Muscle layer of duodenum (tissue), 2 donors: ENCODE measurements around the gene NUDT15.

Experiments
- H3K27ac ChIP-seq: one replicate; pipeline ENCODE4 v1.7.0; 2013; ENCODE audit warnings: mild to moderate bottlenecking, low read length
- H3K27me3 ChIP-seq: one replicate; pipeline ENCODE4 v1.7.0; 2013; ENCODE audit warnings: low read depth, mild to moderate bottlenecking, control low read depth, low read length
- H3K36me3 ChIP-seq, 2 donors: one replicate each; pipeline ENCODE4 v1.7.0; 2013; ENCODE audit warnings: low read length in 2 of 2, control low read depth in 1 of 2, mild to moderate bottlenecking in 1 of 2; ENCODE audit not compliant: insufficient read depth in 2 of 2, control insufficient read depth in 1 of 2
- H3K4me1 ChIP-seq, 2 donors: one replicate each; pipeline ENCODE4 v1.7.0; 2013; ENCODE audit warnings: low read length in 2 of 2, mild to moderate bottlenecking in 2 of 2, control low read depth in 1 of 2, moderate library complexity in 1 of 2; ENCODE audit not compliant: insufficient read depth in 2 of 2, control insufficient read depth in 1 of 2
- H3K4me3 ChIP-seq, 2 donors: one replicate each; pipeline ENCODE4 v1.7.0; 2013; ENCODE audit warnings: low read length in 2 of 2, low read depth in 1 of 2, mild to moderate bottlenecking in 1 of 2
- H3K9me3 ChIP-seq, 2 donors: one replicate each; pipeline ENCODE4 v1.7.0; 2013; ENCODE audit warnings: low read length in 2 of 2, control low read depth in 1 of 2, mild to moderate bottlenecking in 1 of 2; ENCODE audit not compliant: control insufficient read depth in 1 of 2
- donor health status: healthy.

The NUDT15 gene

GRCh38 chr13:48072304-48072703, 34.8 kb downstream of the NUDT15 start:
- Histone ChIP-seq H3K4me3 (no peak overlapping the region), H3K27me3 (no peaks in the 10 kb centered on the region), H3K27ac (no peak overlapping the region), H3K4me1 (no peaks in the 10 kb centered on the region), H3K36me3 (peaks cover 54 to 94% of the 10 kb centered on the region in 2 donors), H3K9me3 (peaks cover 4 to 29% of the 10 kb centered on the region in 2 donors)

- Histone ChIP-seq H3K4me3 (no peak overlapping the region), H3K27me3 (no peaks in the 10 kb centered on the region), H3K9me3 (peaks cover 4 to 29% of the 10 kb centered on the region in 2 donors), H3K36me3 (peaks cover 57 to 93% of the 10 kb centered on the region in 2 donors), H3K4me1 (no peaks in the 10 kb centered on the region), H3K27ac (no peak overlapping the region)
Observed at GRCh38 chr13:48072787-48073186, 35.3 kb downstream of the NUDT15 start.

GRCh38 chr13:48074006-48074405, 36.5 kb downstream of the NUDT15 start:
- Histone ChIP-seq H3K27ac (no peak overlapping the region), H3K9me3 (peaks cover 4 to 22% of the 10 kb centered on the region in 2 donors), H3K36me3 (peaks cover 60 to 91% of the 10 kb centered on the region in 2 donors), H3K4me1 (no peaks in the 10 kb centered on the region), H3K27me3 (no peaks in the 10 kb centered on the region), H3K4me3 (no peak overlapping the region)

- Histone ChIP-seq H3K36me3 (peaks cover 67 to 86% of the 10 kb centered on the region in 2 donors), H3K27ac (no peak overlapping the region), H3K9me3 (no peaks in the 10 kb centered on the region), H3K4me3 (no peak overlapping the region), H3K27me3 (no peaks in the 10 kb centered on the region), H3K4me1 (no peaks in the 10 kb centered on the region)
Observed at GRCh38 chr13:48078251-48078656, 40.7 kb downstream of the NUDT15 start.

GRCh38 chr13:48081739-48082138, 44.2 kb downstream of the NUDT15 start:
- no peak overlapping the region for H3K4me3 ChIP-seq
- H3K36me3 ChIP-seq, result peaks cover 60 to 75% of the 10 kb centered on the region in 2 donors
- no peaks in the 10 kb centered on the region for H3K27me3 ChIP-seq
- no peak overlapping the region for H3K27ac ChIP-seq
- no peaks in the 10 kb centered on the region for H3K4me1 ChIP-seq
- no peaks in the 10 kb centered on the region for H3K9me3 ChIP-seq

GRCh38 chr13:48086272-48086671, 48.7 kb downstream of the NUDT15 start:
- peaks cover 26 to 39% of the 10 kb centered on the region in 2 donors for H3K36me3 ChIP-seq
- H3K9me3 ChIP-seq, result no peaks in the 10 kb centered on the region
- H3K27me3 ChIP-seq, result no peaks in the 10 kb centered on the region
- H3K4me3 ChIP-seq, result no peak overlapping the region
- H3K27ac ChIP-seq, result no peak overlapping the region
- H3K4me1 ChIP-seq, result peaks cover 0 to 6% of the 10 kb centered on the region in 2 donors

- Histone ChIP-seq H3K4me3 (peak overlapping the region; percentile 88 to 92), H3K27me3 (no peaks in the 10 kb centered on the region), H3K36me3 (no peaks in the 10 kb centered on the region), H3K9me3 (no peaks in the 10 kb centered on the region), H3K27ac (no peak overlapping the region), H3K4me1 (peaks cover 14 to 36% of the 10 kb centered on the region in 2 donors)
Observed at GRCh38 chr13:48093588-48093987, 56.1 kb downstream of the NUDT15 start.

- no peaks in the 10 kb centered on the region for H3K36me3 ChIP-seq
- H3K4me1 ChIP-seq, result peaks cover 14 to 32% of the 10 kb centered on the region in 2 donors
- H3K9me3 ChIP-seq, result no peaks in the 10 kb centered on the region
- no peaks in the 10 kb centered on the region for H3K27me3 ChIP-seq
- peak overlapping the region; percentile 74 for H3K27ac ChIP-seq
- H3K4me3 ChIP-seq, result peak overlapping the region; percentile 88 to 92
Observed at GRCh38 chr13:48094404-48094780, 56.9 kb downstream of the NUDT15 start.

- peak within 1 kb of the TSS; percentile 88 to 92 for H3K4me3 ChIP-seq
- peaks cover 14 to 32% of the 10 kb centered on the region in 2 donors for H3K4me1 ChIP-seq
- H3K9me3 ChIP-seq, result no peaks in the 10 kb centered on the region
- no peaks in the 10 kb centered on the region for H3K36me3 ChIP-seq
- no peaks in the 10 kb centered on the region for H3K27me3 ChIP-seq
- H3K27ac ChIP-seq, result peak within 1 kb of the TSS; percentile 74
Observed at GRCh38 chr13:48094781-48095502, 57.4 kb downstream of the NUDT15 start, which contains the start of gene MED4. Gene MED4 (minus strand): TSS chr13:48095104. CDS start chr13:48095078, 26 bp downstream.

GRCh38 chr13:48096670-48097069, 59.1 kb downstream of the NUDT15 start:
- Histone ChIP-seq H3K36me3 (no peaks in the 10 kb centered on the region), H3K27ac (no peak overlapping the region), H3K4me1 (peaks cover 14 to 26% of the 10 kb centered on the region in 2 donors), H3K4me3 (no peak overlapping the region), H3K27me3 (no peaks in the 10 kb centered on the region), H3K9me3 (no peaks in the 10 kb centered on the region)
